ENCODE measurements around the gene ULK3. TPM values are rescaled to one million over a fixed set of nuclear protein-coding genes. Genes with fewer than 3 reads are reported as not detected.

Gene ULK3
- total RNA-seq, 1 donor: 17.3 TPM

DNA sequence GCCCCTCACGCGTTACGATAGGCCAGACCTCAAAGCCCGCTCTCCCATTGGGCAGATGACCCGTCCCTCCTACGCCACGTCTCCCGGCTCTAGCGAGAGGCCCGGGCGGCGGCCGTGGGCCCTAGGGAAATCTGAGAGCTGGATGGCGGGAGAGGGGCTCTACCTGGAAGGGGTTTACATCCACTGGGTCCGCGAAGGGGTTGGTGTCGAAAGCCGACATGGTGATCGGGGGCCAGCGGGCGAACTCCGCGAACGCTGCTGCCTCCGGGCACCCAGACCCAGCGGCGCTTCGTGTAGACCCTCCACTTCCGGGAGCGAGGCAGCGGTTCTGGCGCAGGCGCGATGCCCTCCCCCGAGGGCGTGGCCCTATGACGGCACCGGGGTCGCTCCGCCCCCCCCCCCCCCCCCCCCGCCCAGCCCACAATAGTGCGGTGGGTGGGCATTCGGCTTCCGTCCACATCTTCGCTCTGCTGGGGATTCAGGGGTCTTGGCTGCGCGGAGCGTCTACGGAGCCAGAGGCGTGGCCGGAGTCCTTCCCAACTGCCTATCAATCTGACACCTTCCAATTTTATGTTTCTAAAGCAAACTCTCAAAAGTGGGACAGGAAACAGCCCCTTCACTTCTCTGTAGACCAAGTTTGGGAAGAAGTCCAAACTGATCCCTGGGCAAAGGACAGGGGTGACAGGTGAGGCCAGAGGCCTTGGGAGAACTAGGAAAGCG is 30.2 kb upstream of the ULK3 start, which contains the start of gene SCAMP2:
SCAMP2 (minus strand) TSS at position 330 of the 720 bp plus-strand sequence; CDS start at position 220, 110 bp downstream.
- DNase-seq (ENCODE audit: low read depth): peak; percentile 95
- H3K4me3 ChIP-seq (ENCODE audit: low read depth, low read length): peak within 1 kb of the TSS; percentile 79
- TF ChIP-seq, protein P1, sequence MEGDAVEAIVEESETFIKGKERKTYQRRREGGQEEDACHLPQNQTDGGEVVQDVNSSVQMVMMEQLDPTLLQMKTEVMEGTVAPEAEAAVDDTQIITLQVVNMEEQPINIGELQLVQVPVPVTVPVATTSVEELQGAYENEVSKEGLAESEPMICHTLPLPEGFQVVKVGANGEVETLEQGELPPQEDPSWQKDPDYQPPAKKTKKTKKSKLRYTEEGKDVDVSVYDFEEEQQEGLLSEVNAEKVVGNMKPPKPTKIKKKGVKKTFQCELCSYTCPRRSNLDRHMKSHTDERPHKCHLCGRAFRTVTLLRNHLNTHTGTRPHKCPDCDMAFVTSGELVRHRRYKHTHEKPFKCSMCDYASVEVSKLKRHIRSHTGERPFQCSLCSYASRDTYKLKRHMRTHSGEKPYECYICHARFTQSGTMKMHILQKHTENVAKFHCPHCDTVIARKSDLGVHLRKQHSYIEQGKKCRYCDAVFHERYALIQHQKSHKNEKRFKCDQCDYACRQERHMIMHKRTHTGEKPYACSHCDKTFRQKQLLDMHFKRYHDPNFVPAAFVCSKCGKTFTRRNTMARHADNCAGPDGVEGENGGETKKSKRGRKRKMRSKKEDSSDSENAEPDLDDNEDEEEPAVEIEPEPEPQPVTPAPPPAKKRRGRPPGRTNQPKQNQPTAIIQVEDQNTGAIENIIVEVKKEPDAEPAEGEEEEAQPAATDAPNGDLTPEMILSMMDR (IDR thresholded peaks at IDR 0.05; ENCODE audit: insufficient read depth, low read depth, low read length): no peak

DNA sequence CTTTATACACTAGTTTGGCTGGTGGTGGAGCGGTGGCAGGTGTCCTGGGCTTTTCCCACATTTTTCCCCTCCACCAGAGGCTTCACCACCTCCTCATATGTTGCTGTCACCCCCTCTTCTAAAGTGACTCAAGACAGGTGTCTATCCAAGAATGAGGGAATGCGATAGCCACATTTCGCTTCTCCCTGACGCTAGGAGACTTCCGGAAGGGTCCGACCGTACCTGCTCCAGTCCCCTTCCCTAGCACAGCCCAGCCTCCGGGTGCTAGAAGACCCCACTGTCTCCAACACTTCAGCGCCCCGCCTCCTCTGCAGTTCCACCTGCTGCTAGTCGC is 29.7 kb upstream of the ULK3 start:
- peak overlapping the region; percentile 79 for H3K4me3 ChIP-seq (ENCODE audit: low read depth, low read length)
- DNase-seq (ENCODE audit: low read depth): no peak

DNA sequence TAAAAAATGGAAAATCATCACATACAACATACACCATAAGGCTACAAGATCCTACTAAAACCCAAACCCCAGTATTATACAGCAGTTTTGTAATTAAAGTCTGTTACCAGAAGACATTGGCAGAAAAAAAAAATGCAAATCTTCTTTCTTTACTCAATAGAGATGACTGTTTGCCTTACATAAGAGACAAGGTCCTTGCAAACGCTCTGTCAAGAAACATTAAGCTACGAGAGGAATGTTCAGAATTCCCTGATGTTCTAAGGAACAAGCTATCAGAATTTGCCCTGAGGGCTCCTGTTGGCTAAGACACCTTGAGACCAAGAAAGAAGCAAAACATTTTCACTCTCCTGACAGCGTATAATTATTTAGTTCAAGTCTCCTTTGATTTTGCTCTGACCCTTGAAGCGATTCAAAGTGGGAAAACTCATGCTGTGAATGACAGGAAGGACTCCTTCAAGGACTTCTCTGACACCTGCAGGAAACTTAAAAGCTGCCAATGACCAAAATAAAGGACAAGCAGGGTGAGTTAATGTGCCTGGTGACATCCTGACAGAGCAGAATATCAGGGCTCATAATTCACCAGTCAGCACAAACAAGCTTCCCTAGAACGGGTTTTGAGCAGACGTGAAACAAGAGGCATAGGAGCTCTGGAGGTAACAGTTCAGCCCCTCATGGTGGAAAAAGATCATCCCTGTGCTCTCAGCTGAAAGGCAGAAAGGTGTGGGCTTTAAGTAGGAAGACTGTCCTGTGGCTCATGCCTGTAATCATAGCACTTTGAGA is 27.7 kb upstream of the ULK3 start:
- H3K4me3 ChIP-seq (ENCODE audit: low read depth, low read length): no peak overlapping the region
- DNase-seq (ENCODE audit: low read depth): peak; percentile 62
- TF ChIP-seq, protein P1 (IDR thresholded peaks at IDR 0.05; ENCODE audit: insufficient read depth, low read depth, low read length): no peak

More for the DNA sequence above, 29.7 kb upstream of the ULK3 start:
- TF ChIP-seq, protein P1 (IDR thresholded peaks at IDR 0.05; ENCODE audit: insufficient read depth, low read depth, low read length): no peak

DNA sequence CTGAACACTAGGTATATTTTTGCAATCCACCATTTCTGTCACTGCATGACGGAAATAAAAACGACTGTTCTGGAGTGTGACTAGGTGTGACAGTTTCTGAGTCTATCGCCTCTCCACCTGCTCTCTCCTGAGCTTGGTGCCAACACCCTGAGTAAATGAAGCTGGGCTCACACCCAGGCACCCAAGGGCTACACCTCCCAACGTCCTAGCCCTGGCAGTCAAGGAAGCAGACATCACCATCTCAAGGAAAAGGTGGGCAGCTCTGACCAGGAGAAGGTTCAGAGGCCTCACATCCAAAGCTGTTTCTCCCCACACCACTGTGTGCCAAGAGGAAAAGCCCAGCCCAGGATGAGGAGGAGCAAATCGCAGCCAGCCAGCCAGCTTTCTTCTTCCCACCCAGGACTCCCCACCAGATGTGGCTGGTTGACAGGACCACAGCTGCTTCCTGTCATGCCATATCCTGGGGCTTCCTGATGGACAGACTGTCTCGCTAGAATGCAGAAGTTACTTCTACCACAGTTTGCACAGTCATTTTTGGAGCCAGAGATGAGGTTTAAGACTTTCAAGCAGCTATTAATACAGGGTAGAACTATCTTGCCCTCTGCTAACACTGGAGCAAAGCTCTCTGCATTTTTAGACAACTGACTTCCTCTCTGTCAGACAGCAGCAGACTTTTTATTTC is 26.9 kb upstream of the ULK3 start:
- DNase-seq (ENCODE audit: low read depth): peak; percentile 50
- no peak overlapping the region for H3K4me3 ChIP-seq (ENCODE audit: low read depth, low read length)
- TF ChIP-seq, protein P1 (IDR thresholded peaks at IDR 0.05; ENCODE audit: insufficient read depth, low read depth, low read length): no peak

DNA sequence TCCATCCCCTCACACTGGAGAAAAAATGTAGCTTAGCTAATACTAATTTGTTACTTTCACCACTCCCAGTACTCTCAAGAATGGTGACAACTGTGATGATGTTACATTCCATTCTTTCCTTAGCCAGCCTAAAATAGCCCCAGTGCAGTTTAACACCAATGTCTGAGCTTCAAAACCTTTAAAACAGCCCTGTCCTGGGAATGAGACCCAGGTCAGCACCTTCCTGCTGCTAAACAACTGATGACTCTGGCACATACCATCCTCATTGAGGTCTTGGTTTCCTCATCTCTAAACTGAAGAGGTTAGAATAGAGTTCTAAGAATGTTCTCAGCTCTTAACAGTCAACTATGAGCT is 26.4 kb upstream of the ULK3 start:
- TF ChIP-seq, protein P1 (IDR thresholded peaks at IDR 0.05; ENCODE audit: insufficient read depth, low read depth, low read length): no peak
- no peak for DNase-seq (ENCODE audit: low read depth)

DNA sequence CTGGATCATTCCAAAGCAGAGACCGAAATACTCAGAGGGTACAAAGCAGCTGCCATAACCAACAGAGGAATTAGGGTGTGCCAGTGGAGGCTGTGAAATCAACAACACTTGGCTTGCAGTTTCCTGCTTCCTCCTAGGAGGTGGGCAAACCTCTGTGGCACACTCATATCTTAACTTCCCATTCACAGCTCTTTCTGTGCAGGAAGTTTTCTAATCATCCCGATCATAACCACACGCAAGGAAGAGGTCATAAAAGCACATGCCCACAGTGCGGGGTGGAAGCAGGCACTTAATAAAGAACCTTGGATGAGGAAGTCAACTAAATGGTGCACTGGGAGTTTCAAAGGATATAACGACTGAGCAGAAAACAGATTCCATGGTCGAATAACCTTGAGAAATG is 25.1 kb upstream of the ULK3 start:
- no peak overlapping the region for H3K4me3 ChIP-seq (ENCODE audit: low read depth, low read length)
- DNase-seq (ENCODE audit: low read depth): no peak
- TF ChIP-seq, protein P1 (IDR thresholded peaks at IDR 0.05; ENCODE audit: insufficient read depth, low read depth, low read length): no peak

More for the DNA sequence above, 26.4 kb upstream of the ULK3 start:
- no peak overlapping the region for H3K4me3 ChIP-seq (ENCODE audit: low read depth, low read length)
